Measurements from ENCODE around the gene GTF2A1. TPM values are rescaled to one million over a fixed set of nuclear protein-coding genes. Genes with fewer than 3 reads are reported as not detected.

GTF2A1 gene
- total RNA-seq, 1 experiment from 2014 or later, result 34.4 TPM

- Histone ChIP-seq H3K4me1 (ENCODE audit: control insufficient read depth, insufficient read depth, low read length) (no peaks in the 10 kb centered on the region), H3K4me3 (ENCODE audit: low read depth in 2 of 2, low read length in 2 of 2) (no peak overlapping the region), H3K36me3 (ENCODE audit: control insufficient read depth, insufficient read depth, low read length) (peaks cover 15% of the 10 kb centered on the region), H3K27me3 (ENCODE audit: control insufficient read depth, insufficient read depth, low read length) (no peaks in the 10 kb centered on the region), H3K9me3 (ENCODE audit: control insufficient read depth, insufficient read depth, low read depth, low read length) (no peaks in the 10 kb centered on the region), H3K27ac (ENCODE audit: low read length) (no peak overlapping the region)
- POLR2A ChIA-PET, result no interaction called here
- CTCF ChIA-PET, result no interaction called here
- DNase-seq (ENCODE audit: low read depth, low spot score) (no peak), ATAC-seq (no peak)
- BruUV-seq (replicated peaks), result no TSS peak
- intact Hi-C loops (cut with micrococcal nuclease; ENCODE audit: unreplicated experiment) (no loop called here), in situ Hi-C loops (cut with HindIII; ENCODE audit: low pct_unique_long_range_greater_than_20kb, low sequenced_read_pairs) (no loop called here)
- TF ChIP-seq SIN3A (IDR thresholded peaks at IDR 0.05; ENCODE audit: borderline replicate concordance, insufficient read depth, low read depth, low read length) (no peak), CTCF (IDR thresholded peaks at IDR 0.05) (no peak), TCF7L2 (IDR thresholded peaks at IDR 0.05; ENCODE audit: low read depth, low read length) (no peak), POLR2AphosphoS5 (IDR thresholded peaks at IDR 0.05; ENCODE audit: low read depth, low read length) (no peak), REST (IDR thresholded peaks at IDR 0.05; ENCODE audit: insufficient read depth in 1 of 2, low read depth in 2 of 2, low read length in 1 of 2) (no peak)
Observed at GRCh38 chr14:81193924-81194633, 26.7 kb downstream of the GTF2A1 start.

- intact Hi-C loops (cut with micrococcal nuclease; ENCODE audit: unreplicated experiment) (no loop called here), in situ Hi-C loops (cut with HindIII; ENCODE audit: low pct_unique_long_range_greater_than_20kb, low sequenced_read_pairs) (no loop called here)
- Histone ChIP-seq H3K27me3 (ENCODE audit: control insufficient read depth, insufficient read depth, low read length) (no peaks in the 10 kb centered on the region), H3K4me3 (ENCODE audit: low read depth in 2 of 2, low read length in 2 of 2) (no peak overlapping the region), H3K9me3 (ENCODE audit: control insufficient read depth, insufficient read depth, low read depth, low read length) (no peaks in the 10 kb centered on the region), H3K27ac (ENCODE audit: low read length) (no peak overlapping the region), H3K4me1 (ENCODE audit: control insufficient read depth, insufficient read depth, low read length) (no peaks in the 10 kb centered on the region), H3K36me3 (ENCODE audit: control insufficient read depth, insufficient read depth, low read length) (peaks cover 15% of the 10 kb centered on the region)
- DNase-seq (ENCODE audit: low read depth, low spot score) (no peak), ATAC-seq (no peak)
- no TSS peak for BruUV-seq (replicated peaks)
- ChIA-PET POLR2A (no interaction called here), CTCF (no interaction called here)
- TF ChIP-seq POLR2AphosphoS5 (IDR thresholded peaks at IDR 0.05; ENCODE audit: low read depth, low read length) (no peak), SIN3A (IDR thresholded peaks at IDR 0.05; ENCODE audit: borderline replicate concordance, insufficient read depth, low read depth, low read length) (no peak), TCF7L2 (IDR thresholded peaks at IDR 0.05; ENCODE audit: low read depth, low read length) (no peak), CTCF (IDR thresholded peaks at IDR 0.05) (no peak)
Observed at GRCh38 chr14:81192594-81192993, 28.2 kb downstream of the GTF2A1 start.

Measured in Panc1 (cell line).